ENCODE data around the gene TPRN. TPM values are rescaled to one million over a fixed set of nuclear protein-coding genes. Genes with fewer than 3 reads are reported as not detected.

TPRN gene
- total RNA-seq, 1 experiment from 2014 or later = 37.7 TPM

Small RNAs within 50 kb of the gene (microRNA-seq; reads per million reads assigned to microRNA genes)
- gene MIR3621 = not detected

Other genes starting within 250 kb of the TPRN start
- 20.0 and 23.2 TPM in 2 replicates for gene LCN12, start 248.5 kb downstream of the TPRN start, total RNA-seq (2022)
- not detected in 2 replicates for gene PTGDS, start 223.2 kb downstream of the TPRN start, total RNA-seq (2022)
- not detected in 2 replicates for gene LCNL1, start 217.7 kb downstream of the TPRN start, total RNA-seq (2022)
- 66.2 TPM in 2 replicates for gene PAXX, start 208.3 kb downstream of the TPRN start, total RNA-seq (2022)
- 4.5 and 4.7 TPM in 2 replicates for gene CLIC3, start 204.2 kb downstream of the TPRN start, total RNA-seq (2022)
- 22.6 and 27.3 TPM in 2 replicates for gene ABCA2, start 172.5 kb downstream of the TPRN start, total RNA-seq (2022)
- gene FUT7, start 168.7 kb downstream of the TPRN start, total RNA-seq (2022) = not detected in 2 replicates
- gene NPDC1, start 154.6 kb downstream of the TPRN start, total RNA-seq (2022) = 44.1 and 49.2 TPM in 2 replicates
- gene ENTPD2, start 146.7 kb downstream of the TPRN start, total RNA-seq (2022) = 2.9 and 3.4 TPM in 2 replicates
- gene SAPCD2, start 130.2 kb downstream of the TPRN start, total RNA-seq (2022) = 53.3 and 57.5 TPM in 2 replicates
- gene UAP1L1, start 123.2 kb downstream of the TPRN start, total RNA-seq (2022) = 22.7 and 24.6 TPM in 2 replicates
- gene MAN1B1, start 113.8 kb downstream of the TPRN start, total RNA-seq (2022) = 57.7 and 58.0 TPM in 2 replicates
- gene DPP7, start 86.0 kb downstream of the TPRN start, total RNA-seq (2022) = 230 and 247 TPM in 2 replicates
- gene GRIN1, start 61.6 kb downstream of the TPRN start, total RNA-seq (2022) = 1.9 and 3.7 TPM in 2 replicates
- 2.9 and 3.0 TPM in 2 replicates for gene LRRC26, start 30.7 kb downstream of the TPRN start, total RNA-seq (2022)
- 0.70 TPM in 1 of 2 replicates, not detected in the other for gene TMEM210, start 28.7 kb downstream of the TPRN start, total RNA-seq (2022)
- gene ANAPC2, start 12.2 kb downstream of the TPRN start, total RNA-seq (2022) = 66.8 and 67.5 TPM in 2 replicates
- gene SSNA1, start 12.1 kb downstream of the TPRN start, total RNA-seq (2022) = 62.3 and 62.7 TPM in 2 replicates
- 36.9 and 38.4 TPM in 2 replicates for gene TMEM203, start 4.9 kb upstream of the TPRN start, total RNA-seq (2022)
- 29.0 and 31.8 TPM in 2 replicates for gene NDOR1, start 5.0 kb upstream of the TPRN start, total RNA-seq (2022)
- 6.3 and 6.5 TPM in 2 replicates for gene RNF208, start 21.5 kb upstream of the TPRN start, total RNA-seq (2022)
- 1.7 and 1.8 TPM in 2 replicates for gene CYSRT1, start 24.4 kb upstream of the TPRN start, total RNA-seq (2022)
- gene RNF224, start 26.8 kb upstream of the TPRN start, total RNA-seq (2022) = 0.27 TPM in 1 of 2 replicates, not detected in the other
- 0.19 TPM in 1 of 2 replicates, not detected in the other for gene SLC34A3, start 30.2 kb upstream of the TPRN start, total RNA-seq (2022)
- gene TUBB4B, start 40.5 kb upstream of the TPRN start, total RNA-seq (2022) = 481 and 487 TPM in 2 replicates
- not detected in 2 replicates for gene STPG3, start 50.5 kb upstream of the TPRN start, total RNA-seq (2022)
- 79.1 and 79.8 TPM in 2 replicates for gene NELFB, start 54.6 kb upstream of the TPRN start, total RNA-seq (2022)
- gene TOR4A, start 77.0 kb upstream of the TPRN start, total RNA-seq (2022) = 1.8 and 1.9 TPM in 2 replicates
- 22.1 and 24.7 TPM in 2 replicates for gene NRARP, start 101.5 kb upstream of the TPRN start, total RNA-seq (2022)
- gene EXD3, start 222.4 kb upstream of the TPRN start, total RNA-seq (2022) = 10.9 and 11.2 TPM in 2 replicates
- gene NOXA1, start 222.7 kb upstream of the TPRN start, total RNA-seq (2022) = 7.3 and 8.6 TPM in 2 replicates
- gene ENTPD8, start 240.6 kb upstream of the TPRN start, total RNA-seq (2022) = 8.5 and 8.6 TPM in 2 replicates